Measurements from ENCODE around the gene PTPN4. TPM values are rescaled to one million over a fixed set of nuclear protein-coding genes. Genes with fewer than 3 reads are reported as not detected.

PTPN4 gene
- total and polyA plus RNA-seq, 11 donors = 3.6 to 49.0 (median 43.0) TPM

- intact Hi-C loops (cut with DNase I) = no loop called here
- TF ChIP-seq CTCF (IDR thresholded peaks at IDR 0.05) (no peak), POLR2A (IDR thresholded peaks at IDR 0.05) (no peak)
- Histone ChIP-seq H3K4me1 (no peaks in the 10 kb centered on the region), H3K36me3 (no peaks in the 10 kb centered on the region), H3K27ac (no peak overlapping the region), H3K4me3 (no peak overlapping the region), H3K27me3 (no peaks in the 10 kb centered on the region), H3K9me3 (no peaks in the 10 kb centered on the region)
- no peak for DNase-seq
- ATAC-seq = no peak
- WGBS, 4 donors = 91 to 94% (median 92%) methylated on average over 1 of the region's 1 CpG
These were observed 32.2 kb upstream of the PTPN4 start for GRCh38 chr2:119727493-119727892.

- no peak for DNase-seq
- Histone ChIP-seq H3K4me1 (no peaks in the 10 kb centered on the region), H3K36me3 (no peaks in the 10 kb centered on the region), H3K9me3 (no peaks in the 10 kb centered on the region), H3K27ac (no peak overlapping the region), H3K4me3 (no peak overlapping the region), H3K27me3 (no peaks in the 10 kb centered on the region)
- no peak for TF ChIP-seq POLR2A (IDR thresholded peaks at IDR 0.05)
- no peak for TF ChIP-seq CTCF (IDR thresholded peaks at IDR 0.05)
- ATAC-seq = no peak
- intact Hi-C loops (cut with DNase I) = no loop called here
These were observed 31.3 kb upstream of the PTPN4 start for GRCh38 chr2:119728421-119728820.

- TF ChIP-seq CTCF (IDR thresholded peaks at IDR 0.05) (no peak), POLR2A (IDR thresholded peaks at IDR 0.05) (no peak)
- Histone ChIP-seq H3K36me3 (no peaks in the 10 kb centered on the region), H3K9me3 (no peaks in the 10 kb centered on the region), H3K27ac (no peak overlapping the region), H3K4me3 (no peak overlapping the region), H3K4me1 (peaks cover 0 to 11% (median 0%) of the 10 kb centered on the region in 12 donors), H3K27me3 (no peaks in the 10 kb centered on the region)
- ATAC-seq = no peak
- 81 to 85% (median 84%) methylated on average over 8 of the region's 8 CpGs for WGBS, 4 donors
- DNase-seq = no peak
- intact Hi-C loops (cut with DNase I) = loop anchor here in 1 of 10 donors (10.0 kb wide), 1 partner anchor 434 kb away; no protein-coding TSS in a partner anchor
These were observed 29.0 kb upstream of the PTPN4 start for GRCh38 chr2:119730671-119731177.

GRCh38 chr2:119731983-119732382, 27.7 kb upstream of the PTPN4 start:
- Histone ChIP-seq H3K4me3 (no peak overlapping the region), H3K9me3 (no peaks in the 10 kb centered on the region), H3K4me1 (peaks cover 0 to 11% (median 0%) of the 10 kb centered on the region in 12 donors), H3K36me3 (no peaks in the 10 kb centered on the region), H3K27ac (no peak overlapping the region), H3K27me3 (no peaks in the 10 kb centered on the region)
- DNase-seq = no peak
- 67 to 79% (median 72%) methylated on average over 11 of the region's 11 CpGs for WGBS, 4 donors
- intact Hi-C loops (cut with DNase I) = loop anchor here in 1 of 10 donors (10.0 kb wide), 1 partner anchor 433 kb away; no protein-coding TSS in a partner anchor
- TF ChIP-seq CTCF (IDR thresholded peaks at IDR 0.05) (no peak), POLR2A (IDR thresholded peaks at IDR 0.05) (no peak)
- no peak for ATAC-seq
